Prostate gland (tissue), 2 donors: ENCODE data around the gene ZNF691. TPM values are rescaled to one million over a fixed set of nuclear protein-coding genes. Genes with fewer than 3 reads are reported as not detected.
A peak's percentile ranks its signal among the peaks of the same experiment; 100 is the strongest.

Source experiments
- DNase-seq: peaks from one replicate; pipeline ENCODE4 v3.0.0-alpha.2; 2019; ENCODE audit warnings: low spot score
- H3K27ac ChIP-seq, 2 donors: fragments of 200-600 bp; sonication (generic); 2 replicates each; pipeline ENCODE4 v1.5.1; 2017 to 2019
- H3K27me3 ChIP-seq: fragments of 200-600 bp; sonication (generic); replicated peaks from 2 replicates; pipeline ENCODE4 v1.5.1; 2019; ENCODE audit not compliant: insufficient read depth
- H3K36me3 ChIP-seq, 2 donors: fragments of 200-600 bp; sonication (generic); 1 replicate in 1 of 2; 2 replicates in 1 of 2; pipeline versions ENCODE4 v1.5.1 to v1.8.1; 2017 to 2019
- H3K4me1 ChIP-seq: fragments of 200-600 bp; sonication (generic); replicated peaks from 2 replicates; pipeline ENCODE4 v1.5.1; 2019
- H3K4me3 ChIP-seq, 2 donors: fragments of 200-600 bp; sonication (generic); 2 replicates each; pipeline ENCODE4 v1.5.1; 2017 to 2019
- H3K9me3 ChIP-seq: fragments of 200-600 bp; sonication (generic); 2 replicates; pipeline ENCODE4 v1.5.1; 2017
- POLR2A ChIP-seq: fragments of 450-650 bp; IDR thresholded peaks from one replicate; pipeline ENCODE4 v1.6.1; 2016; ENCODE audit warnings: antibody characterized with exemption, mild to moderate bottlenecking
- POLR2AphosphoS5 ChIP-seq: sonication (generic); formaldehyde crosslinking; IDR thresholded peaks from one replicate; pipeline ENCODE4 v1.6.1; 2017; ENCODE audit warnings: antibody characterized with exemption
- WGBS: methylation state at CpG from one replicate; pipeline ENCODE4 v1.1.5; 2018; 5-methylcytosine and 5-hydroxymethylcytosine counted together
- intact Hi-C: fragments of 100-400 bp; cut with DNase I; formaldehyde crosslinking; loops from one replicate; pipeline ENCODE4 v1.14.2; 2022
- total RNA-seq, 2 donors: library from RNA; depleted of rRNA; stranded (reverse); fragments of >200 nt; gene quantifications; one replicate each; pipeline ENCODE4 v1.1.0, GENCODE V29; 2016
- TF ChIP-seq, protein P1 (sequence below), 4 experiments: fragments of 200-600 bp in 2 of 4; fragments of 450-650 bp in 2 of 4; sonication (generic) in 2 of 4; IDR thresholded peaks; 1 replicate in 3 of 4; 2 replicates in 1 of 4; pipeline ENCODE4 v1.5.1; 2016 to 2019; ENCODE audit warnings: antibody characterized with exemption in 4 of 4, mild to moderate bottlenecking in 2 of 4, moderate library complexity in 2 of 4

ZNF691 gene, protein sequence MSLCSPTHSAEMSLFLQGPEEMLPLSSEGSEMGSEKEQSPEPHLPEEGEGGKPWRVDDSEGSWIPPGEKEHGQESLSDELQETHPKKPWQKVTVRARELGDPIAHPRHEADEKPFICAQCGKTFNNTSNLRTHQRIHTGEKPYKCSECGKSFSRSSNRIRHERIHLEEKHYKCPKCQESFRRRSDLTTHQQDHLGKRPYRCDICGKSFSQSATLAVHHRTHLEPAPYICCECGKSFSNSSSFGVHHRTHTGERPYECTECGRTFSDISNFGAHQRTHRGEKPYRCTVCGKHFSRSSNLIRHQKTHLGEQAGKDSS
- total RNA-seq: 10 to 100 TPM; 16.0 to 19.5 TPM

DNA sequence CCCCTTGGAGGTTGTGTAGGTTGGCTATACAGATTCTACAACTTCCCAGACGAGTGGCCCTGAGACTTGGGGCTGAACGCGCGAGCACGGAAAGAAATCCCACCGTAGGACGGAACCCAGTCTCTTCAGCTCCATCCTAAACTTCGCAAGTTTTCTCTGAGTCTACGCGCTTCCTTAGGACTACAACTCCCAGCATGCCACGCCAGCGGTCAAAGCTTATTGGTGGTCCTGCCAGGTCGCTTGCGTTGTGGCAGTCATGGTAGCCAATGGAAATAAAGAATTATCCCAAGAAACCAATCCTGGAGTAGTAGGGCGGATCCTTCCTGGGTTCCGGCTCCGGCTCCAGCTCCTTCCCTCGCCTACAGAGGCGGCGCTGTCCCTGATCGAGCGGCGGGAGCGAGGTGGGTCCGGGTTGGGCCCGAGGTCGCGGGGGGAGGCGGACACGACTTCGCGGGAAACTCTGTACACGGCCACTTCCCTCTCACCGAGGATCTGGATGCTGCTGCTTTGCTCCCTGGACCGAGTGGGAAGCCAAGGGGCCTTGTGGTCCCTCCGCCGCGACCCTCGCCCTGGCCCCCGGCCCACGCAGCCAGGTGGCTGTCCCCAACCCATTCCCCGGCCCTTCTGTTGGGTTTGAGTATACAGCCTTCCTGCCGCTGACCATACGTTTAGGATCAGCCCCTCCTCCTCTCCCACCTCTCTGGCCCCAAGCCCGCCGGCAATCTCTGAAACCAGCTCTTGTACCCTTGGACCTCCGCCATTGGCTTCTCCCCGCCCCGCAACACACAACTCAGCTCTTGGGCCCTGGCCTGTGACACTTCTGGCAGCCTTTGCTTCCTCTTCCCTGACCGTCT, at the start of gene ZNF691:
Gene ZNF691, plus strand, starts transcription at position 357 of the 854 bp plus-strand sequence. CDS start 3,046 bp downstream, outside the sequence.
- peak within 1 kb of the TSS; percentile 90 to 94 for H3K4me3 ChIP-seq
- H3K36me3 ChIP-seq: peaks cover 0 to 8% of the 10 kb centered on the region in 2 donors
- TF ChIP-seq POLR2AphosphoS5: peak; percentile 96
- TF ChIP-seq, protein P1, sequence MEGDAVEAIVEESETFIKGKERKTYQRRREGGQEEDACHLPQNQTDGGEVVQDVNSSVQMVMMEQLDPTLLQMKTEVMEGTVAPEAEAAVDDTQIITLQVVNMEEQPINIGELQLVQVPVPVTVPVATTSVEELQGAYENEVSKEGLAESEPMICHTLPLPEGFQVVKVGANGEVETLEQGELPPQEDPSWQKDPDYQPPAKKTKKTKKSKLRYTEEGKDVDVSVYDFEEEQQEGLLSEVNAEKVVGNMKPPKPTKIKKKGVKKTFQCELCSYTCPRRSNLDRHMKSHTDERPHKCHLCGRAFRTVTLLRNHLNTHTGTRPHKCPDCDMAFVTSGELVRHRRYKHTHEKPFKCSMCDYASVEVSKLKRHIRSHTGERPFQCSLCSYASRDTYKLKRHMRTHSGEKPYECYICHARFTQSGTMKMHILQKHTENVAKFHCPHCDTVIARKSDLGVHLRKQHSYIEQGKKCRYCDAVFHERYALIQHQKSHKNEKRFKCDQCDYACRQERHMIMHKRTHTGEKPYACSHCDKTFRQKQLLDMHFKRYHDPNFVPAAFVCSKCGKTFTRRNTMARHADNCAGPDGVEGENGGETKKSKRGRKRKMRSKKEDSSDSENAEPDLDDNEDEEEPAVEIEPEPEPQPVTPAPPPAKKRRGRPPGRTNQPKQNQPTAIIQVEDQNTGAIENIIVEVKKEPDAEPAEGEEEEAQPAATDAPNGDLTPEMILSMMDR (IDR thresholded peaks at IDR 0.05): peak in 3 of 4 experiments; percentile 43 to 68 (median 59)
- TF ChIP-seq POLR2A: peak; percentile 42
- DNase-seq: peak; percentile 97
- intact Hi-C loops: loop anchor here (10.0 kb wide), 1 partner anchor 162 kb away; the partner anchor contains the start of gene YBX1
- H3K4me1 ChIP-seq: no peaks in the 10 kb centered on the region
- no peaks in the 10 kb centered on the region for H3K9me3 ChIP-seq
- under 1% methylated on average over 50 of the region's 50 CpGs for WGBS
- H3K27ac ChIP-seq: peak within 1 kb of the TSS; percentile 79 to 81
- H3K27me3 ChIP-seq: no peaks in the 10 kb centered on the region

DNA sequence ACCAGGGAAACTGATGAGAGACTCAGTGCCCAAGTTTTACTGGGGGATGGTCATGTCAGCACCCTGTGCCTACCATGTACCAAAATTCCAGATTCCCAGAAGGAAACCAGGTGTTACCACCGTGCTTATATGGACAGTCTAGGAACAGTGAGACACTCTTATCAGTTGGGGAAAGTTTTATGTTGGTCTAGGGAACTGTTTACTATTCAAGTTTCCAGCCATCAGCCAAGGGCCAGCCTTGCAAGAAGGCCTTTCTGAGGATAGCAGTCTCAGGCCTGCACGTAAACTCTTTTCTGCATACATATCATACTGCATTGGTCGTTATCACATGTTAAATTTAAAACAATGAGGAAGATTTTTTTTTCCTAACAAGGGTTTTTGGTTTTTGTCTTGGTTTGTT, 49.0 kb upstream of the ZNF691 start:
- 63% methylated on average over 3 of the region's 3 CpGs for WGBS
- no peak overlapping the region for H3K27ac ChIP-seq
- DNase-seq: no peak
- H3K36me3 ChIP-seq: no peaks in the 10 kb centered on the region
- no peaks in the 10 kb centered on the region for H3K4me1 ChIP-seq
- intact Hi-C loops: no loop called here
- no peak overlapping the region for H3K4me3 ChIP-seq
- TF ChIP-seq, protein P1 (IDR thresholded peaks at IDR 0.05): no peak
- no peaks in the 10 kb centered on the region for H3K9me3 ChIP-seq
- no peaks in the 10 kb centered on the region for H3K27me3 ChIP-seq

DNA sequence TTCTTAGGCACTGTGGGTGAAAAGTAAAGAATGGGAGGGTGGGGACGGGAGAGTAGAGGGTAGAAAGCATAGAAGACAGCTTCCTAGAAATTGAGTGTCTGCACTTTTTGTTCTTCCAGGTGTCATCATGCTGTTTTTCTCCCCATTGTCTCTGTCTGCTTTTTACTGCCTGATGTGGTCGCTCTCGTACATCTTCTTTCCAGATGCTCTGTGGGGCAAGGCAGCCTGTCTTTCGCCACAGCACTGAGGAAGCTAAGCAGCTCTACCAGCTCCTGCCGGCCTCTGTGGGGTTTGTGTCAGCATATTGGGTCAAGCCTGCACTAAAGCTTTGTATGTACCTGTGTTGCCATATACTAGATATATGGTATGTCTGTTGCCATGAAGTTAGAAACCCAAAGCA, 48.4 kb upstream of the ZNF691 start:
- Histone ChIP-seq H3K27ac (no peak overlapping the region), H3K4me3 (no peak overlapping the region), H3K4me1 (no peaks in the 10 kb centered on the region), H3K27me3 (no peaks in the 10 kb centered on the region), H3K36me3 (no peaks in the 10 kb centered on the region), H3K9me3 (no peaks in the 10 kb centered on the region)
- intact Hi-C loops: no loop called here
- TF ChIP-seq POLR2A: no peak
- no peak for TF ChIP-seq POLR2AphosphoS5
- TF ChIP-seq, protein P1 (IDR thresholded peaks at IDR 0.05): no peak
- DNase-seq: no peak
- 74% methylated on average over 5 of the region's 5 CpGs for WGBS

DNA sequence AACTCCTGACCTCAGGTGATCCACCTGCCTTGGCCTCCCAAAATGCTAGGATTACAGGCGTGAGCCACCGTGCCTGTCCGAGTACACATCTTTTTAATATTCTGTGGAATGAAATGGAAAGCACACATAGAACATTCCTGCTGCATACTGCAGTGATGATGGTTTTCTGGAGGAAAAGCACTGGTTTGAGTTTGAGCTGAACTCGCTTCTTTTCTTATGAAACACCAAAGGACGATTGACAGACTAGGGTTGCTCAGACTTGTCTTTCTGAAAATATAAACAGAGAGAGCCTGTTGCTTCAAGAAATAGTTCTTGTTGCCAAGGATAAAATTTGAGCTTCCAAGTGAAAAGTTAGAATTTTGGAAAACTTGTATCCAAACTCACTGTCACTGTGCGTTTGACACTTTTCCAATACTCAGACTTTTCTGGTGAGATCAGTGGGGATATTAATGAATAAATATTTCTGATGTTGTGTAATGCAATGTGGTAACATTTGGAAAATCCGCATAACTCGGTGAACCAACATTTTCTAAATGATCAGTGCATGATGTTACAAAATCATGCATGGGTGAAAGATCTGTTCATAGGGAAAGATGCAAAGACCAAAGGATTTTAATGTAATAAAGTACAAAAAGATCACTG, 44.5 kb upstream of the ZNF691 start:
- no peak overlapping the region for H3K4me3 ChIP-seq
- H3K27ac ChIP-seq: no peak overlapping the region
- intact Hi-C loops: no loop called here
- H3K4me1 ChIP-seq: no peaks in the 10 kb centered on the region
- no peak for DNase-seq
- TF ChIP-seq POLR2A (no peak), POLR2AphosphoS5 (no peak)
- TF ChIP-seq, protein P1 (IDR thresholded peaks at IDR 0.05): no peak
- H3K36me3 ChIP-seq: no peaks in the 10 kb centered on the region
- H3K9me3 ChIP-seq: no peaks in the 10 kb centered on the region
- WGBS: 65% methylated on average over 8 of the region's 8 CpGs
- H3K27me3 ChIP-seq: no peaks in the 10 kb centered on the region
